NOMO-1 treated with DMSO at 0.1 percent for 48 hours (cell line): ENCODE results near the gene INA.
A peak's percentile ranks its signal among the peaks of the same experiment; 100 is the strongest.

Source experiments
- DNase-seq: peaks from one replicate; lab custom pipeline; 2025; ENCODE audit not compliant: unreplicated experiment; lab: John Stamatoyannopoulos, UW

Gene INA

GRCh38 chr10:103273041-103273441, 3.9 kb upstream of the INA start:
- no peak for DNase-seq

GRCh38 chr10:103276251-103276895, 565 bp upstream of the INA start:
- DNase-seq: no peak

- no peak for DNase-seq
These were observed 987 bp downstream of the INA start for GRCh38 chr10:103277713-103278536.

- DNase-seq: no peak
These were observed 1.5 kb downstream of the INA start for GRCh38 chr10:103278537-103278823.

GRCh38 chr10:103278862-103279298, 1.9 kb downstream of the INA start:
- no peak for DNase-seq

GRCh38 chr10:103280031-103280430, 3.1 kb downstream of the INA start:
- no peak for DNase-seq

GRCh38 chr10:103280506-103280905, 3.6 kb downstream of the INA start:
- no peak for DNase-seq

- DNase-seq: no peak
These were observed 4.8 kb downstream of the INA start for GRCh38 chr10:103281753-103282152.

- DNase-seq: no peak
These were observed 6.0 kb downstream of the INA start for GRCh38 chr10:103282961-103283360.

GRCh38 chr10:103284170-103284569, 7.2 kb downstream of the INA start:
- peak; percentile 80 for DNase-seq

GRCh38 chr10:103287992-103288391, 11.1 kb downstream of the INA start:
- no peak for DNase-seq

- DNase-seq: no peak
These were observed 14.7 kb downstream of the INA start for GRCh38 chr10:103291588-103291987.

- DNase-seq: no peak
These were observed 18.6 kb downstream of the INA start for GRCh38 chr10:103295374-103296015.

- no peak for DNase-seq
These were observed 30.7 kb downstream of the INA start for GRCh38 chr10:103307594-103307993.

- no peak for DNase-seq
These were observed 33.3 kb downstream of the INA start for GRCh38 chr10:103310197-103310596.

- DNase-seq: no peak
These were observed 39.1 kb downstream of the INA start for GRCh38 chr10:103316087-103316486.

- DNase-seq: no peak
These were observed 51.0 kb downstream of the INA start for GRCh38 chr10:103327906-103328305.

GRCh38 chr10:103333934-103334520, 57.1 kb downstream of the INA start:
- DNase-seq: peak; percentile 31

- no peak for DNase-seq
These were observed 57.6 kb downstream of the INA start for GRCh38 chr10:103334567-103334966.

- DNase-seq: no peak
These were observed 59.4 kb downstream of the INA start for GRCh38 chr10:103336370-103336769.
